ENCODE measurements around the gene FAM120A. TPM values are rescaled to one million over a fixed set of nuclear protein-coding genes. Genes with fewer than 3 reads are reported as not detected.

Gene FAM120A
- total RNA-seq, 1 donor from 2014 or later: 135 TPM

DNA sequence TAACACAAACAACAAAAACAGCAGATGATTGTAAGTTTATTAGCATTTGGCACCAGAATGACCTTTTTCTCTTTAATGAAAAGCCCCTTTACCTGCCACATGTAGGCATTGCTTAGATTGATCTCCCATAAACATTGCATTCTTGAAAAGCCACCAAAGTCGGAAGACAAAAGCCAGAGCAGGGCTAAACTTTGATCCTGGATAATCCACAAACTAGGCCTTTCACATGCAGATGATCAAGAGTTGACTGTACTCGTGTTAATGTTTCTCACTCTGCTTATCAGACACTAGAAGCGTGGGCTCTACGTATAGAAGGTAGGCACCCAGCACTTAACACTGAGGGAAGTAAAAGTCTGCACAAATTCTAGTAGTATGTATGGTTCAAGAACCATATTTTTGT lies 103.9 kb downstream of the FAM120A start:
- peaks cover 39 to 70% of the 10 kb centered on the region in 2 donors for H3K36me3 ChIP-seq

DNA sequence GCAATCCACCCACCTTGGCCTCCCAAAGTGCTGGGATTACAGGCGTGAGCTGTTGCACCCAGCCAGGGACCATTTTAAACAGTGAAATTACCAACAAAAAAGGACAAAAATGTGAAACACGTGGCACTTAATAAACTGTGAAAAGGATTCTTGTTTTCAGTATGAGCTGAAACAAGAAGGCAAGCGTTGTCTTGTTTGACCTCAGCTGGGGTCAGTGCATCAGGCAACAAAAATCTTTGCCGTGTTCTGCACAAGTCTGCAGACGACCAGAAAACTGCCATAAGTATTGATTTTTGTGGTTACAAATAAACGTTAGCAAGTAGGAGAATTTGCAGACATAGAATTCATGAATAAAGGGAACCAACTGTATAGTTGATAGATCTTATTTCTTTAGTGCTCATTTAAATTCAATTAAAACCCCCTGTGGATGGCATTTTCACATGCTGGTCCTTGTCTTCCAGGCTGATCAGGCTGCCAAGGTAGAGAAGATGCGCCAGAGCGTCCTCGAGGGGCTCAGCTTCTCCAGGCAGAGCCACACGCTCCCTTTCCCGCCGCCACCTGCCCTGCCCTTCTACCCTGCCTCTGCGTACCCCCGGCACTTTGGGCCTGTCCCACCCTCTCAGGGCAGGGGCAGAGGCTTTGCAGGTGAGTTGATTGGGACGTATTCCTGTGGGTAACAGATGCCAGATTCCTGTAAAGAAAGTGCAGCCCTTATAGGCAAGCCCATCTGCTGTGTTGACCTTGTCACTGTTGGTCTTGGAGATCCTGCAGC lies 106.1 kb downstream of the FAM120A start:
- TF ChIP-seq, protein P1, sequence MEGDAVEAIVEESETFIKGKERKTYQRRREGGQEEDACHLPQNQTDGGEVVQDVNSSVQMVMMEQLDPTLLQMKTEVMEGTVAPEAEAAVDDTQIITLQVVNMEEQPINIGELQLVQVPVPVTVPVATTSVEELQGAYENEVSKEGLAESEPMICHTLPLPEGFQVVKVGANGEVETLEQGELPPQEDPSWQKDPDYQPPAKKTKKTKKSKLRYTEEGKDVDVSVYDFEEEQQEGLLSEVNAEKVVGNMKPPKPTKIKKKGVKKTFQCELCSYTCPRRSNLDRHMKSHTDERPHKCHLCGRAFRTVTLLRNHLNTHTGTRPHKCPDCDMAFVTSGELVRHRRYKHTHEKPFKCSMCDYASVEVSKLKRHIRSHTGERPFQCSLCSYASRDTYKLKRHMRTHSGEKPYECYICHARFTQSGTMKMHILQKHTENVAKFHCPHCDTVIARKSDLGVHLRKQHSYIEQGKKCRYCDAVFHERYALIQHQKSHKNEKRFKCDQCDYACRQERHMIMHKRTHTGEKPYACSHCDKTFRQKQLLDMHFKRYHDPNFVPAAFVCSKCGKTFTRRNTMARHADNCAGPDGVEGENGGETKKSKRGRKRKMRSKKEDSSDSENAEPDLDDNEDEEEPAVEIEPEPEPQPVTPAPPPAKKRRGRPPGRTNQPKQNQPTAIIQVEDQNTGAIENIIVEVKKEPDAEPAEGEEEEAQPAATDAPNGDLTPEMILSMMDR (IDR thresholded peaks at IDR 0.05): no peak
- Histone ChIP-seq H3K36me3 (peaks cover 53 to 72% of the 10 kb centered on the region in 2 donors), H3K9me3 (no peaks in the 10 kb centered on the region), H3K4me1 (no peaks in the 10 kb centered on the region), H3K27ac (no peak overlapping the region), H3K4me3 (no peak overlapping the region), H3K27me3 (no peaks in the 10 kb centered on the region)
- DNase-seq (ENCODE audit: low spot score in 2 of 2): no peak
- intact Hi-C loops (cut with DNase I): no loop called here

More for the DNA sequence above, 103.9 kb downstream of the FAM120A start:
- Histone ChIP-seq H3K27me3 (no peaks in the 10 kb centered on the region), H3K4me3 (no peak overlapping the region), H3K27ac (no peak overlapping the region), H3K9me3 (no peaks in the 10 kb centered on the region), H3K4me1 (no peaks in the 10 kb centered on the region)
- intact Hi-C loops (cut with DNase I): no loop called here
- no peak for DNase-seq (ENCODE audit: low spot score in 2 of 2)
- TF ChIP-seq, protein P1 (IDR thresholded peaks at IDR 0.05): no peak

DNA sequence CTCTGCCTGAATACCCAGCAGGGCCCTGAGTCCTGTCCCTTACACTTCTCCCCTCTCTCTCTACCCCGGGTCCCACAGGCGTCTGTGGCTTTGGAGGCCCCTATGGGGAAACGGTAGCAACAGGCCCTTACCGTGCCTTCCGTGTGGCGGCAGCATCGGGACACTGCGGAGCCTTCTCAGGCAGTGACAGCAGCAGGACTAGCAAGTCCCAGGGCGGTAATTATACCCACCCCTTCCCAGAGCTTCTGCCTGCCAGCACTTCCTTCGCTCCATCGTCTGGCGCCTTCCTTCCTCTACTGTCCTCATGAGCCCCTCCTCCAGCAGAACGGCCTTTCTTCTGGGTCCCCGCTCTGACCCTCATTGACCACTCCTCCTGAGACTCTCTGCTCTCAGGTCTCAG lies 107.0 kb downstream of the FAM120A start:
- Histone ChIP-seq H3K36me3 (peaks cover 63 to 74% of the 10 kb centered on the region in 2 donors), H3K4me1 (no peaks in the 10 kb centered on the region), H3K4me3 (no peak overlapping the region), H3K9me3 (no peaks in the 10 kb centered on the region), H3K27ac (no peak overlapping the region), H3K27me3 (no peaks in the 10 kb centered on the region)
- TF ChIP-seq, protein P1 (IDR thresholded peaks at IDR 0.05): no peak
- intact Hi-C loops (cut with DNase I): no loop called here
- no peak for DNase-seq (ENCODE audit: low spot score in 2 of 2)

DNA sequence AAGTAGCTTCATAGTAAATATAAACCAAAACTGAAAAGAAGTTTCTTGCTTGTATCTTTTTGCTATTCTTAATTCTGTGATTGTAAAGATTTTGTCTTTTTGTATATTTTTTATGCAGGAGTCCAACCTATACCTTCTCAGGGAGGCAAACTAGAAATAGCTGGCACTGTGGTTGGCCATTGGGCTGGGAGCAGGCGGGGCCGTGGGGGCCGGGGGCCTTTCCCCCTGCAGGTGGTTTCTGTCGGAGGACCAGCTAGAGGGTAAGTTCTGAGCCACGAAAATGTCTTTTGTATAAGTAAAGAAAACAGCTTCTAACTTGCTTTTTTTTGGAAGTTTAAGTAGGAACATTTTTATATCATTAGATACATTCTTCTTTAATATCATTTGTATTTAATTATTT lies 109.5 kb downstream of the FAM120A start:
- H3K4me1 ChIP-seq: no peaks in the 10 kb centered on the region
- H3K36me3 ChIP-seq: peaks cover 64 to 73% of the 10 kb centered on the region in 2 donors
- H3K9me3 ChIP-seq: no peaks in the 10 kb centered on the region
- no peak overlapping the region for H3K27ac ChIP-seq
- intact Hi-C loops (cut with DNase I): loop anchor here (10.0 kb wide), 1 partner anchor 426 kb away; the partner anchor contains the start of gene NINJ1
- TF ChIP-seq, protein P1 (IDR thresholded peaks at IDR 0.05): no peak
- H3K4me3 ChIP-seq: no peak overlapping the region
- no peaks in the 10 kb centered on the region for H3K27me3 ChIP-seq
- no peak for DNase-seq (ENCODE audit: low spot score in 2 of 2)

DNA sequence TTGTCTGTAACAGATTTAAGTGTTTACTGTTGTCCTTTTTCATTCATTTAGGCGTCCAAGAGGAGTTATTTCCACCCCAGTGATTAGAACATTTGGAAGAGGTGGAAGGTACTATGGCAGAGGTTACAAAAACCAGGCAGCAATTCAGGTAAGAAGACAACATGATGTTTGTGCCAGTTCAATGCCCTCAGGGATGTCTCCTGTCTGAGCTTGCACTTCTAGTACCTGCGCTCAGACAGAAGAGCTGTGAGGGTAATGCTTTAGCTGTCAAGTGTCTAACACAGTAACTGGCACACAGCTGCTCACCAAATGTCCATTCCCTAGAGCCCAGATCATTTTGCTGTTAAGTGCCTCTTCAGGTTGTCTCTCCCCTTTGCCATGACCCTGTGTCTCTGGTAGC lies 110.7 kb downstream of the FAM120A start:
- TF ChIP-seq, protein P1 (IDR thresholded peaks at IDR 0.05): no peak
- H3K36me3 ChIP-seq: peaks cover 63 to 64% of the 10 kb centered on the region in 2 donors
- no peak overlapping the region for H3K4me3 ChIP-seq
- no peaks in the 10 kb centered on the region for H3K27me3 ChIP-seq
- no peak for DNase-seq (ENCODE audit: low spot score in 2 of 2)
- intact Hi-C loops (cut with DNase I): loop anchor here (10.0 kb wide), 1 partner anchor 427 kb away; the partner anchor contains the start of gene NINJ1
- no peak overlapping the region for H3K27ac ChIP-seq
- H3K4me1 ChIP-seq: peaks cover under 1 to 3% of the 10 kb centered on the region in 2 donors
- H3K9me3 ChIP-seq: no peaks in the 10 kb centered on the region
